Suprapubic skin (tissue), 4 donors: ENCODE results near the gene WDR27. TPM values are rescaled to one million over a fixed set of nuclear protein-coding genes. Genes with fewer than 3 reads are reported as not detected.

Experiments used
- DNase-seq, 2 donors: peaks; one replicate each; pipeline ENCODE4 v3.0.0-alpha.2; 2019; ENCODE audit warnings: low spot score in 2 of 2
- H3K27ac ChIP-seq: fragments of 200-600 bp; sonication (generic); one replicate; pipeline ENCODE4 v1.5.1; 2019
- H3K27me3 ChIP-seq: fragments of 200-600 bp; sonication (generic); one replicate; pipeline ENCODE4 v1.5.1; 2019
- H3K36me3 ChIP-seq: fragments of 200-600 bp; sonication (generic); one replicate; pipeline ENCODE4 v1.5.1; 2019
- H3K4me1 ChIP-seq: fragments of 200-600 bp; sonication (generic); one replicate; pipeline ENCODE4 v1.5.1; 2019
- H3K4me3 ChIP-seq: fragments of 200-600 bp; sonication (generic); one replicate; pipeline ENCODE4 v1.5.1; 2019; ENCODE audit warnings: mild to moderate bottlenecking
- H3K9me3 ChIP-seq: fragments of 200-600 bp; sonication (generic); one replicate; pipeline ENCODE4 v1.5.1; 2019
- CTCF ChIP-seq, 2 donors: fragments of 200-600 bp in 1 of 2; fragments of 450-650 bp in 1 of 2; sonication (generic) in 1 of 2; IDR thresholded peaks; one replicate each; pipeline ENCODE4 v1.5.1; 2016 to 2019; ENCODE audit warnings: antibody characterized with exemption in 2 of 2, mild to moderate bottlenecking in 1 of 2, moderate library complexity in 1 of 2
- EP300 ChIP-seq: sonication (generic); formaldehyde crosslinking; IDR thresholded peaks from one replicate; pipeline ENCODE4 v1.6.1; 2017; ENCODE audit warnings: antibody characterized with exemption
- POLR2A ChIP-seq, 2 donors: fragments of 450-650 bp; IDR thresholded peaks; one replicate each; pipeline ENCODE4 v1.6.1; 2017; ENCODE audit warnings: antibody characterized with exemption in 2 of 2, mild to moderate bottlenecking in 2 of 2, moderate library complexity in 2 of 2
- POLR2AphosphoS5 ChIP-seq, 3 donors: sonication (generic); formaldehyde crosslinking; IDR thresholded peaks; one replicate each; pipeline ENCODE4 v1.6.1; 2017; ENCODE audit warnings: antibody characterized with exemption in 3 of 3
- WGBS: methylation state at CpG from one replicate; pipeline ENCODE4 v1.1.5; 2018; 5-methylcytosine and 5-hydroxymethylcytosine counted together
- total RNA-seq, 4 donors: library from RNA; depleted of rRNA; stranded (reverse); fragments of >200 nt; gene quantifications; one replicate each; pipeline ENCODE4 v1.1.0, GENCODE V29; 2016

Gene WDR27
- total RNA-seq, 4 donors from 2014 or later, result 17.3 to 59.4 (median 26.6) TPM

GRCh38 chr6:169678342-169678741, 23.5 kb downstream of the WDR27 start:
- DNase-seq, result no peak
- Histone ChIP-seq H3K27ac (no peak overlapping the region), H3K36me3 (peaks cover 32% of the 10 kb centered on the region), H3K9me3 (no peaks in the 10 kb centered on the region), H3K27me3 (no peaks in the 10 kb centered on the region), H3K4me3 (no peak overlapping the region), H3K4me1 (no peaks in the 10 kb centered on the region)
- TF ChIP-seq POLR2AphosphoS5 (IDR thresholded peaks at IDR 0.05), result no peak
- TF ChIP-seq EP300, result no peak
- TF ChIP-seq POLR2A (IDR thresholded peaks at IDR 0.05), result no peak
- TF ChIP-seq CTCF (IDR thresholded peaks at IDR 0.05), result no peak
- 67% methylated on average over 1 of the region's 1 CpG for WGBS

GRCh38 chr6:169677096-169677495, 24.7 kb downstream of the WDR27 start:
- TF ChIP-seq CTCF (IDR thresholded peaks at IDR 0.05) (no peak), POLR2A (IDR thresholded peaks at IDR 0.05) (no peak), POLR2AphosphoS5 (IDR thresholded peaks at IDR 0.05) (no peak), EP300 (no peak)
- 85% methylated on average over 1 of the region's 1 CpG for WGBS
- no peak for DNase-seq

GRCh38 chr6:169675011-169675410, 26.8 kb downstream of the WDR27 start:
- Histone ChIP-seq H3K27ac (no peak overlapping the region), H3K9me3 (no peaks in the 10 kb centered on the region), H3K4me3 (no peak overlapping the region), H3K4me1 (no peaks in the 10 kb centered on the region), H3K27me3 (no peaks in the 10 kb centered on the region), H3K36me3 (peaks cover 17% of the 10 kb centered on the region)
- 89% methylated on average over 3 of the region's 3 CpGs for WGBS
- no peak for TF ChIP-seq CTCF (IDR thresholded peaks at IDR 0.05)
- TF ChIP-seq EP300, result no peak
- no peak for DNase-seq

More at GRCh38 chr6:169677096-169677495, 24.7 kb downstream of the WDR27 start:
- H3K4me1 ChIP-seq, result no peaks in the 10 kb centered on the region
- H3K27me3 ChIP-seq, result no peaks in the 10 kb centered on the region
- no peak overlapping the region for H3K27ac ChIP-seq
- peaks cover 29% of the 10 kb centered on the region for H3K36me3 ChIP-seq
- H3K4me3 ChIP-seq, result no peak overlapping the region
- no peaks in the 10 kb centered on the region for H3K9me3 ChIP-seq

GRCh38 chr6:169671563-169671962, 30.3 kb downstream of the WDR27 start:
- WGBS, result 96% methylated on average over 5 of the region's 5 CpGs
- Histone ChIP-seq H3K9me3 (no peaks in the 10 kb centered on the region), H3K27me3 (no peaks in the 10 kb centered on the region), H3K36me3 (peaks cover 18% of the 10 kb centered on the region), H3K27ac (no peak overlapping the region), H3K4me3 (no peak overlapping the region), H3K4me1 (no peaks in the 10 kb centered on the region)
- DNase-seq, result no peak
- no peak for TF ChIP-seq POLR2AphosphoS5 (IDR thresholded peaks at IDR 0.05)
- TF ChIP-seq CTCF (IDR thresholded peaks at IDR 0.05), result no peak
- no peak for TF ChIP-seq POLR2A (IDR thresholded peaks at IDR 0.05)
- no peak for TF ChIP-seq EP300

GRCh38 chr6:169669889-169670288, 31.9 kb downstream of the WDR27 start:
- 62% methylated on average over 7 of the region's 7 CpGs for WGBS
- no peaks in the 10 kb centered on the region for H3K27me3 ChIP-seq
- H3K36me3 ChIP-seq, result peaks cover 30% of the 10 kb centered on the region
- no peak for DNase-seq
- H3K27ac ChIP-seq, result peak overlapping the region; percentile 38
- no peak overlapping the region for H3K4me3 ChIP-seq
- TF ChIP-seq EP300 (no peak), POLR2AphosphoS5 (IDR thresholded peaks at IDR 0.05) (no peak), POLR2A (IDR thresholded peaks at IDR 0.05) (no peak), CTCF (IDR thresholded peaks at IDR 0.05) (no peak)
- no peaks in the 10 kb centered on the region for H3K9me3 ChIP-seq
- H3K4me1 ChIP-seq, result no peaks in the 10 kb centered on the region
